Activated CD8-positive, alpha-beta memory T cell treated with anti-CD3 and anti-CD28 coated beads, Interleukin-2, amount 50 U/mL, for 4 hours (primary cell): Measurements from ENCODE around the gene ANXA2.
A peak's percentile ranks its signal among the peaks of the same experiment; 100 is the strongest.
"Not testable (repeated sequence)": the region's sequence is repeated elsewhere in the genome, so short reads cannot be mapped to it uniquely, and the experiment has no call there.

ENCODE experiments used
- DNase-seq: peaks from one replicate; pipeline ENCODE4 v3.0.0-alpha.2; 2020

Gene ANXA2

GRCh38 chr15:60408463-60408981 lies 10.7 kb upstream of the ANXA2 start:
- no peak for DNase-seq

GRCh38 chr15:60407415-60407805 lies 9.6 kb upstream of the ANXA2 start:
- no peak for DNase-seq

GRCh38 chr15:60406513-60407414 lies 9.0 kb upstream of the ANXA2 start:
- DNase-seq, result no peak

- no peak for DNase-seq
Observed at GRCh38 chr15:60405399-60405798, 7.6 kb upstream of the ANXA2 start.

GRCh38 chr15:60404351-60404750 lies 6.6 kb upstream of the ANXA2 start:
- DNase-seq, result not testable (repeated sequence)

DNA sequence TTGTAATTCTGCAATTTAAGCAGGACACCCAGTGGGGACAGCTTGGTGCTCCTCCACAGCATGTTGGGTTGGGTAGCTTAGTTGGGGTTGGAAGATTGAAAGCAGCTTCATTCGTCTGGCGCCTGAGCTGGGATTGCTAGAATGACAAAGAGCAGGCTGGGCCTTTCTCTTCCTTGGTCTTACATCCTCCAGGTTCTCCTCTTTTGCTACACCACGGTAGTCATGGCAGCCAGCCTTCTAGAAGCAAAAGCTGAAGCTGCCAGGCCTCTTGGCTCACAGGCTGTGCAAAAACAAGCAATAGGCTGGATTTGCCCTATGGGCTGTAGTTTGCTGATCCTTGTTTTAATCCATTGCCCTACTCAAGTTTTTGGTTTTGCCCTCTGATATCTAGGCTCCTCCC lies 3.2 kb upstream of the ANXA2 start:
- no peak for DNase-seq

DNA sequence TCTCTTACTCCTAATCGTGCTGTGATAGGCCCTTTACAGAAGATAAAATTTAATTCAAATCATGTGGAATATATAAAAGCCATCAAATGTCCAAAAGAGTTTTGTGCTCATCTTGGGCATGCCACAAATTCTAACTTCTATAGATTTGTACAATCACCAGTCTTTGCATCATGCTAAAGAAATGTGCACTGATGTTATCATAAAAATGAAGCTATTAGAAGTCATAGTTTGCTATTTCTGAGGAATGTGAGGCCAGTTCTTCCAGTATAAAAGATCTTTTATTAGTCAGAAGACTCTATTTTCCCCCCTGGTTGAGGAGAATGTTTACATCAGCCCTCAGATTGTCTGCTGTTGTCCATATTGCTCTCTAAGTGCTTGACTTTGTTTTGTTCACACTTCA lies 2.1 kb upstream of the ANXA2 start:
- no peak for DNase-seq

DNA sequence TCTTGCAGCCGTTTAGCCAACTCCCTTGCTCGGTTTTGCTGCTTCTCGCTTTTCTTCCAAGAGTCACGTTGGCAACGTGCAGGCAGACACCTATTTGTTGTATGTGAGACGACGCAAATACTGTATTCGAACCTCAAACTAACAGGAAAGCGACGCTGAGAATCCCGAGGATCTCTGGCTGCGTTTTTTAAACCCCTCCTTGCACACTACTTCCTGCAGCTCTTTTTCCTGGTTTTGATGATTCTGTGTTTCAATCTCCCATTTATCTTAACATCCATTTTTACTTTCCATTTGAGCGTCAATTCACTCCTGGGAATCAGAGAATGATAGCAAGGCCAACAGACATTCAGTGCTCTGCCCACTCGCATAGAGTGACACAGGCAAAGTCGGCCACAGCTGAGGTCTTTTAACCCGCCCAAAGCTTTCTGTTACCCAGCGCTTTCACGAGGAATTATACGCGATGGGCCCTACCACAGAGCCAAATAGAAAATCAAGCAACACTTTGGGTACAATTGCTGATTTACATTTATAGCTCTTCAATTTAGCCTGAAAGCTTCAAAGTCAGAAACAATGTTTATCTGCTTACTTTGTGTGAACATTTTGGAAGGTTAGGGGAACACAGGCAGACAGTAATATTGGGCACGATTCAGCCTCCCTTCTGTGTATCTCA lies 1.6 kb upstream of the ANXA2 start:
- DNase-seq, result no peak

DNA sequence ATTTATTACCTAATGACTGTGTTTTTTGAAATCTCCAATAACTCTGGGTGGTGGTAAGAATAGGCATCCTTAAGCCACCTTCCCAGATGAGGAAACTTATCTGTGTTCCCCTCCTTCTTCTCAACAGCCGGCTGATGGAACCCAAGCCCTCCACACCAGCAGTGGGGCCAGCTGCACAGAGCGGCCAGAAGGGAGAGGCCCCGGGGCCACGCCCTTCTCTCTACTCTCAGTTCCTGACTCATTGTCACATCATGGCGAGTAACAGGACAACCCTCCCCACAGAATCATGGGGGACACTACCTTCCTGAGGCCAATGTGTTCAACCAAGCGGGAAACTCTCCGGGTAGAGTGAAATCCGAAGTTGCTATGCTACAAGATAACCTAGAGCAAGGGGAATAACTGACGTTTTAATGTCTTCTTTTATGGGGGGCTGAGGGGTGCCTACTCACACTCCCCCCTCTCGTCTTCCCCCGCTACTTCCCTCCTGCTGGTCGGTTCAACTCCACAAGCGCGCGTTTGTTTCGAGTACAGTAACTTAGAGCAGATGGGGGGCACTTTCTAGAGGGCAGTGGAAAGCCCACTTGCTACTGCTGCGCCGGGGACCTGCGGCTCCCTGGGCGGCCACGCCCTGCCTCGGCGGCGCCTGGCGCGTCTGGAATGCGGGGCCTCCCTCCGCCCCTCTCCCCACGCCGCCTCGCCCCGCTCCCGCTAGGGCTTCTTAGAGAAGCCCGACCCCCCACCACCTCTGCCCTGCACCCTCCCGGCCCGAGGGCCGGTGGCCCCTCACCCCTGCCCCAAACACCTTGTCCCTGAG lies 621 bp downstream of the ANXA2 start:
- peak; percentile 36 for DNase-seq

GRCh38 chr15:60396560-60396957 lies 1.2 kb downstream of the ANXA2 start:
- no peak for DNase-seq

DNA sequence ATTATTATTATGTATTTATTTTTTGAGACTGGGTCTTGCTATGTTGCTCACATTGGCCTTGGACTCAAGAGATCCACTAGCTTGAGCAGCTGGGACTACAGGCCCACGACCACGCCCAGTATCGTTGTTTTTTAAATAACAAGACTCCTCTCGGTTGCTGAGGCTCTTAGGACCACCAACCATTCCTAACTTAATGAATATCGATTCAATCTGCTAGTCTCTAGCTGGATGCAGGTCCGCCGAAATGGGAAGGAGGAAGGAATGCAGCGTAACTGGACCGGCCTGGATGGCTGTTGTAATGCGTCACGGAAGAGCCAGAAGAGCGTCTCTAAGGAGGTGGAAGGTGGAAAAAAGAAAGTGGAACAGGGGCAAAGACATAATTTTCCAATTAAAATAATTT lies 1.7 kb downstream of the ANXA2 start:
- DNase-seq, result no peak

GRCh38 chr15:60395276-60396011 lies 2.3 kb downstream of the ANXA2 start:
- no peak for DNase-seq

DNA sequence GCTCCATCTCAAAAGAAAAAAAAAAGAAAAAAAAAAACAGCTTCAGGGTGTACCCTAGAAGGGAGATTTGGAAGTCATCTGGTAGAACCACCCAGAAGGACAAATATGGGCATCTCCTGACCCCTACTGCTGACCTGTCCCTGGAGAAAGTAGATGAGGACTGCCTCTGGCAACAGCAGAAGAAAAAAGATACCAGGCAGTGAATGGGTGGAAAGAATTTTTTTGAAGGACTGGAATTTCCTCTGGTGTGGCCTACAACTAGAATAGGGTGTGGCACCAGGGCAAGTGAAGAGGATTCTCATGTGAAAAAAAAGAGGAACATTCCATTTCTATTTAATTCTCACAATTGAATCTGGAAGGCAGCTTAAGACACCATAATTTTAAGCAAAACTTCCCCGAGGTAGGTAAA lies 3.1 kb downstream of the ANXA2 start:
- no peak for DNase-seq

DNA sequence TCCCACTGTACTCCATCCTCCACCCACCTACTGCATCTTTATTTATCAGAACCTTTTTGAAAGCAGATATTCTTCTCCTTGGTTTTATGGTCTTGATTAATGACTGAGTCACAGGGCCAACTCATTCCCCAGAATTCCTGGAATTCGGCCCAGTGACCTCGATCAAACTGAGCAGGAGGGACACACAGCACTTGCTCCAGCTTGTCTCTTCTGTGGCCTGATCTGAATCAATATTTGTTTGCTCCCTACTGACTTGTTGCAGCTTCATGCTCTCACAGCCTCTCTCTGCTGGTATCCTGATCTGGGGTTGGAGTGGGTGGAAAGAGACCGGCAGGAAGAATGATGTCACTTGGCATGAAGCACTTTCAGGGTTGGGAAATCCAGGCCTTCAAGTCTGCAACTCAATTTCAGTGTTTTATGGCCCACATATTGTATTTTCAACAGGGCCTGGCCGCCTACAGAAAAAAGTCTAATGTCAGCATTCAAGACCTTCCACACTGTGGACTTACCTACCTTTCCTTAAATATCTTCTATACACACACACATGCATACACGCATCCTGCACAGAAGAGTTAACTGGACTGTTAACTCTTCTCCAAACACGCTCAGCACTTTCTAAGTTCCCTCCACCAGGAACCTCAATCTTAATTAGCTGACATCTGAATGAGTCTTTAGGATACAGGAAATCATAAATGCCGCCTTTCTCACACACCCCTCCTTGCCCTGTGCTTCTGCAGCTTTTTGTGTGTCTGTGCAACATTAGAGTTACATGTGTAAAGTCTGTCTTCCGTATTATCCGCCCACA lies 4.6 kb downstream of the ANXA2 start:
- no peak for DNase-seq

- DNase-seq, result no peak
Observed at GRCh38 chr15:60392601-60392985, 5.2 kb downstream of the ANXA2 start.

DNA sequence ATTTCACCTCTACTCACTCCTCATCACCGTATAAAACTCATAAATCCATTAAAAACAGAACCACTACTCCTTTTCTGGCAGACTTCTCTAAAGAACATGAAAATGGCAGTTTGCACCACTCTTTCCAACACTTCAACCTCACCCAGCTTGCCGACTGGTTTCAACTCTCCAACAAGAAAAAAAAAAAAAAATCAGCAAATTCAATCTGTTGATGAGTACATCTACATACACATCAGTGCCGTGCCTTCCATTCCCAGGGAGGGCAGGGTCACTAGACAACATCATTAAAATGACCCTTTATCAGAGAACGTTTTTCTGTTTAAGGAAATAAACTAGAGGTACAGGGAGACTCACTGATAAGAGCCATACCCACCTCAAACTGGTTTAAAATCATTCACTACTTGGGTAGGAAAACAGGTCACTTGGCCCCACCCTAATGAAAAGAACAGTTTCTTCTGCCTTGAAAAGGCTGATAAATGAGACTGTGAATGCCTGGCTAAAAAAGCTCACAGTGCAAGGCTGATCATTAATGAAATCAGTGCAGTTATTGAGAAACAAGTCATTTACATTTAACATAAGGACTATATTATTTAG lies 6.0 kb downstream of the ANXA2 start:
- DNase-seq, result no peak

DNA sequence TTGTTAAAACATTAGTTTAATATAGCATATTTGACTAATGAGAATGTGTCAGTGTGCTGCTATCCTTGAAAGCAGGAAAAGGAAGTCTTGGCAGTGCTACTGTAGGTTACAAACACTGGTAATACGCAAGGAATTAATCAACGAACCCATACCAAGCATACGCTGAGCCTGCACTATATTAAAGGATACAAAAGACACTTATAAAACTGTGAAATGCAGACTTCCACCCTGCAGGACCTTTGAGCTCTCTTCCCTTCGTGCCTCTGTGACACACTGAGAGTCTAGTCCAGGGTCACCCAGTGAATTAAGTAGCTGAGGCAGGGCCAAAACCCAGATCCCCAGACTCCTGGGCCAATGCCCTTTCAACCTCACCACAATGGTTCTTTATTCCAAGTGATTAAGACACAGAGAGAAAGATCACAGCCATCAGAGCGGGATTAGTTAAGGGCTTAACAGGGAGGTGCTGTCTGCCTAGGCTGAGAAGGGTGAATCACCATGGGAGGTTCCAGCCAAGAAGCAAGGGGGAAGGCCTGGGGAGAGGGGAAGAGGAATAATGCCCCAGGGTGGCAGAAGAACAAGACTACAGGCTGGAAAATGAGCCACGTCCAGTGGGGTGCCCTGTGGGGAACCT lies 6.8 kb downstream of the ANXA2 start:
- DNase-seq, result no peak

DNA sequence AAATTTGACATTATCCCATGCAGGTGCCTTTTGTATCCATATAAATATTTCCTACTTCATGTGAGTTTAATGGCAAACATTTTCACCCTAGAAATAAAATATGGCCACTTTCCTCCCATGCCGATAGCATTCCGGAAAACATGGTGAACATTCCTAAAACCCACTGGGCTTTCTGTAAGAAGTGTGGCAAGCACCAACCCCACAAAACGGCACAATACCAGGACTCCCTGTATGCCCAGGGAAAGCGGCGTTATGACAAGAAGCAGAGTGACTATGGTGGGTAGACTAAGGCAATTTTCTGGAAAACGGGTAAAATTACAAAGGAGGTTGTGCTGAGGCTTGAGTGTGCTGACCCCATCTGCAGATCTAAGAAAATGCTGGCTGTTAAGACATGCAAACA lies 7.6 kb downstream of the ANXA2 start:
- DNase-seq, result no peak

GRCh38 chr15:60389261-60390077 lies 8.3 kb downstream of the ANXA2 start:
- DNase-seq, result no peak

DNA sequence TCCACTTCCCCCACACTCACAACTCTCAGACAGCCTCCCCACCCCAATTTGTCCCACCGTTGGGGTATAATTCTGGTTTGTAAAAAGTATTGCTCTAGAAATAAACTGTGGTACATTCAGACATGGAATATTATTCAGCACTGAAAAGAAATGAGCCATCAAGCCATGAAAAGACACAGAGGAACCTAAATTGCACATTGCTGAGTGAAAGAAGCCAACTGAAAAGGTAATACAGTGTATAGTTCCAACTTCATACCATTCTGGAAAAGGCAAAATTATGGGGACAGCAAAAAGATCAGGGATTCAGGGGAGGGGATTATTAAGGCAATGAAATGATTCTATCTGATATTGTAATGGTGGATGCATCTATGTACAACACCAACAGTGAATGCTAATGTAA lies 10.5 kb downstream of the ANXA2 start:
- DNase-seq, result no peak
